ENCODE data around the gene PLXNA4. TPM values are rescaled to one million over a fixed set of nuclear protein-coding genes. Genes with fewer than 3 reads are reported as not detected.

The PLXNA4 gene
- total RNA-seq, 1 donor from 2014 or later: 5.2 TPM

GRCh38 chr7:132130497-132130896, 445.8 kb downstream of the PLXNA4 start:
- peaks cover 37% of the 10 kb centered on the region for H3K27me3 Mint-ChIP-seq (ENCODE audit: low read depth)
- H3K27ac Mint-ChIP-seq: no peak overlapping the region
- H3K9me3 Mint-ChIP-seq: no peaks in the 10 kb centered on the region
- no peak overlapping the region for H3K4me3 Mint-ChIP-seq
- TF ChIP-seq, protein P1, sequence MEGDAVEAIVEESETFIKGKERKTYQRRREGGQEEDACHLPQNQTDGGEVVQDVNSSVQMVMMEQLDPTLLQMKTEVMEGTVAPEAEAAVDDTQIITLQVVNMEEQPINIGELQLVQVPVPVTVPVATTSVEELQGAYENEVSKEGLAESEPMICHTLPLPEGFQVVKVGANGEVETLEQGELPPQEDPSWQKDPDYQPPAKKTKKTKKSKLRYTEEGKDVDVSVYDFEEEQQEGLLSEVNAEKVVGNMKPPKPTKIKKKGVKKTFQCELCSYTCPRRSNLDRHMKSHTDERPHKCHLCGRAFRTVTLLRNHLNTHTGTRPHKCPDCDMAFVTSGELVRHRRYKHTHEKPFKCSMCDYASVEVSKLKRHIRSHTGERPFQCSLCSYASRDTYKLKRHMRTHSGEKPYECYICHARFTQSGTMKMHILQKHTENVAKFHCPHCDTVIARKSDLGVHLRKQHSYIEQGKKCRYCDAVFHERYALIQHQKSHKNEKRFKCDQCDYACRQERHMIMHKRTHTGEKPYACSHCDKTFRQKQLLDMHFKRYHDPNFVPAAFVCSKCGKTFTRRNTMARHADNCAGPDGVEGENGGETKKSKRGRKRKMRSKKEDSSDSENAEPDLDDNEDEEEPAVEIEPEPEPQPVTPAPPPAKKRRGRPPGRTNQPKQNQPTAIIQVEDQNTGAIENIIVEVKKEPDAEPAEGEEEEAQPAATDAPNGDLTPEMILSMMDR (IDR thresholded peaks at IDR 0.05; ENCODE audit: unreplicated experiment): no peak
- no peaks in the 10 kb centered on the region for H3K36me3 Mint-ChIP-seq
- peaks cover 5% of the 10 kb centered on the region for H3K4me1 Mint-ChIP-seq
- DNase-seq (ENCODE audit: low spot score in 2 of 2, unreplicated experiment in 2 of 2): no peak

- H3K36me3 Mint-ChIP-seq: no peaks in the 10 kb centered on the region
Measured at GRCh38 chr7:132125872-132126595, 450.2 kb downstream of the PLXNA4 start.

DNA sequence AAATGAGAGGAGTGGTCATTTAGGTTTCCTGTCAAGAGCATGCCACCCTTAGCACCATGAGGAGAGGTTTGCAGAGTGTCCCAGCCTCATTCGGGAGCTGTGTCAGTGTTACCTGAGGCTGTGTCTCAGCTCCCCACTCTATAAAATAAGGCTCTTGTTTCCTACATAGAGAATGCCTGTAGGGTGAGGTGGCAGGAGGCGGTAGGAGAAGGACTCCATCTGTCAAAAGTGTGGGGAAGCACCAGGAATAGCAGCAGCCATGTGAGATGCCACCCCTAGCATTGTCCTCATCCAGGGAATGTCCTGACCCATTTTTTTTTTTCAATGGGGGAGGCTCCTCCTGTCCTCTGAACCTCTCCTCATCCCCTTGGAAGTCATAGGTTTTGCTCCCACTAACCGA, 451.2 kb downstream of the PLXNA4 start:
- DNase-seq (ENCODE audit: low spot score in 2 of 2, unreplicated experiment in 2 of 2): no peak
- TF ChIP-seq, protein P1 (IDR thresholded peaks at IDR 0.05; ENCODE audit: unreplicated experiment): no peak
- Mint-ChIP-seq H3K4me3 (no peak overlapping the region), H3K27me3 (ENCODE audit: low read depth) (peaks cover 35% of the 10 kb centered on the region), H3K4me1 (no peaks in the 10 kb centered on the region), H3K27ac (no peak overlapping the region), H3K36me3 (no peaks in the 10 kb centered on the region), H3K9me3 (no peaks in the 10 kb centered on the region)

More at GRCh38 chr7:132125872-132126595, 450.2 kb downstream of the PLXNA4 start:
- Mint-ChIP-seq H3K4me1 (no peaks in the 10 kb centered on the region), H3K4me3 (no peak overlapping the region), H3K27ac (no peak overlapping the region), H3K27me3 (ENCODE audit: low read depth) (peaks cover 43% of the 10 kb centered on the region), H3K9me3 (no peaks in the 10 kb centered on the region)
- DNase-seq (ENCODE audit: low spot score in 2 of 2, unreplicated experiment in 2 of 2): no peak
- TF ChIP-seq, protein P1 (IDR thresholded peaks at IDR 0.05; ENCODE audit: unreplicated experiment): no peak

DNA sequence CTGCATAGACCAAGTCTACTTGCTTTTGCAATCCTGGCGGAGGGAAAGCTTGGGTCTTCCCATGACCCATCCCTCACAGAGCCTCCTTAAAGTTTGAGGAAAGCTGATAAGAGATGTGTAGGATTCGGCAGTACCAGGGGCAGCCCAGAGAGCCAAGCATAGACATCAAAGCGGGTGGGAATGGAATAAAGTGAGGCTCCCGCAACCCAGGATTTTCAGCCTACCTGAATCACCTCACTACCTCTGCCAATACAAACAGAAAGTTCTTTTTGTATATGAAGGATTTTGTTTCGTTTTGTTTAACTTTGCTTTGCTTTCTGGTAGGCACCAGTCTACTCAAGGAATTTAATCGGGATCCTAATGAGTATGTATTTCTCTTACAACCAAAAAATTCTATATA, 451.7 kb downstream of the PLXNA4 start:
- DNase-seq (ENCODE audit: low spot score in 2 of 2, unreplicated experiment in 2 of 2): no peak
- TF ChIP-seq, protein P1 (IDR thresholded peaks at IDR 0.05; ENCODE audit: unreplicated experiment): no peak
- H3K4me3 Mint-ChIP-seq: no peak overlapping the region
- H3K9me3 Mint-ChIP-seq: no peaks in the 10 kb centered on the region
- no peaks in the 10 kb centered on the region for H3K36me3 Mint-ChIP-seq
- H3K4me1 Mint-ChIP-seq: no peaks in the 10 kb centered on the region
- H3K27ac Mint-ChIP-seq: no peak overlapping the region
- peaks cover 35% of the 10 kb centered on the region for H3K27me3 Mint-ChIP-seq (ENCODE audit: low read depth)

GRCh38 chr7:132123773-132124172, 452.5 kb downstream of the PLXNA4 start:
- Mint-ChIP-seq H3K4me3 (no peak overlapping the region), H3K9me3 (no peaks in the 10 kb centered on the region), H3K36me3 (no peaks in the 10 kb centered on the region), H3K27me3 (ENCODE audit: low read depth) (peaks cover 29% of the 10 kb centered on the region), H3K4me1 (no peaks in the 10 kb centered on the region), H3K27ac (no peak overlapping the region)
- no peak for DNase-seq (ENCODE audit: low spot score in 2 of 2, unreplicated experiment in 2 of 2)
- TF ChIP-seq, protein P1 (IDR thresholded peaks at IDR 0.05; ENCODE audit: unreplicated experiment): no peak
